ENCODE measurements around the gene UBE2G1.
"Not testable (repeated sequence)": the region's sequence is repeated elsewhere in the genome, so short reads cannot be mapped to it uniquely, and the experiment has no call there.

Gene UBE2G1

DNA sequence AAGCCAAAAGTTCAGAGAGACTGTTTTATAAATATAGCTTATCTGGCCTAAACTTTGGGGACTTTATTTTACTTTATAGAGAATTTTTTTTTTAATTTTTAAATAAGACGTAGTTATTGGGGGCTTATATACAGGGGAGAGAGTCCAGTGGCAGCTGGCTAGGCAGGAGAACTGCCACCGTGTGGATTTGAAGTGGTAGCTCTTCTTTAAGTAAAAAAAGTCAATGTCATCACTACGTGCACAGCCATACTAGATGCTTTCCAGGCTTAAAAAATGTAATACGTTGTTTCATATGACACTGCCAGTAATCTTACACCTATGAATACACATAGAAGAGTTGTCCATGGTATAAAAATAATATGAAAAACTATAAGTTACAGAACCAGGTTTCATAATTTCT is 70.8 kb downstream of the UBE2G1 start:
- DNase-seq = no peak

GRCh38 chr17:4293572-4293971 is 72.9 kb downstream of the UBE2G1 start:
- DNase-seq = no peak

- DNase-seq = no peak
Observed at GRCh38 chr17:4287710-4288109, 78.8 kb downstream of the UBE2G1 start.

GRCh38 chr17:4276514-4276913 is 90.0 kb downstream of the UBE2G1 start:
- no peak for DNase-seq

GRCh38 chr17:4272972-4273368 is 93.5 kb downstream of the UBE2G1 start:
- DNase-seq = no peak

GRCh38 chr17:4272213-4272971 is 94.1 kb downstream of the UBE2G1 start:
- DNase-seq = no peak

DNA sequence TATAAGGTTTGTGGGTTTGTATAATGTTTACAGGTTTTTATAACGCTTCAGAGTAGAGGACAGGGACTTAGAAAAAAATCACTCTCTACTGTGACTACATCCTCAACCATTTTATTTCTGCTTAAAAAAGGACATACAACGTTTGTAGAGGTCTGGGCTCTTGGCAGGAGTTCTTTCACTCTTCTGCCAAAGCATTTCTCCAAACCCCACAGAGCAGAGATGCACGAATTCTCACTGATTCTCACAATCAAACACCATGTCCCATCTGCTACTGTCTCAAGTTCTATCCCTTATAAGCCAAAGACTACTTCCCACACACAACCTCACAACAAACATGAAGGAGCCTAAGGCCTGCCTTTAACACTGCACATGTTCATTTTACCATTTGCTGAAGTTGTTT is 95.7 kb downstream of the UBE2G1 start:
- no peak for DNase-seq

GRCh38 chr17:4269915-4270314 is 96.6 kb downstream of the UBE2G1 start:
- DNase-seq = no peak

- no peak for DNase-seq
Observed at GRCh38 chr17:4267402-4267801, 99.1 kb downstream of the UBE2G1 start.

DNA sequence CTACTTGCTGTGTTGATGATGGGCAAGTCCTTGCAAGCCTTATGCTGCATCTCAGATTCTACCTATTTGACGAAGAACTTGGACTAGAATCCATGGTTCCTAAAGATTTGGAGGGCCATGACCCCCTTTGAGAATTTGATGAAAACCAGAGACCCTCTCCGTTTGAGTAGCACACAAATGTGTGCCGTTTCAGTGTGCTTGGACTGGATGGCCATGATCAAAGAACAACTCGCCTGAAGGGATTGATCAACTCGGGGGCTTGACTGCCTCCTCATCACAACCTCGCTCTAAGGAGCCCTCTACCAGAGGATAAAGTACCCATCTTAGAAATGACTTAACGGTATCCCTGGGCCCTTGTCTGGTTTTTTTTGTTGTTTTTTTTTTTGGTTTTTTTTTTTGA is 99.9 kb downstream of the UBE2G1 start:
- no peak for DNase-seq

GRCh38 chr17:4263282-4264215 is 102.9 kb downstream of the UBE2G1 start, which contains the start of gene ANKFY1:
TSS of gene ANKFY1 (minus strand) at chr17:4263979. CDS start at chr17:4263941, 38 bp downstream.
- DNase-seq = peak; percentile 97

- no peak for DNase-seq
Observed at GRCh38 chr17:4262703-4263102, 103.8 kb downstream of the UBE2G1 start.

GRCh38 chr17:4261452-4261851 is 105.0 kb downstream of the UBE2G1 start:
- DNase-seq = no peak

DNA sequence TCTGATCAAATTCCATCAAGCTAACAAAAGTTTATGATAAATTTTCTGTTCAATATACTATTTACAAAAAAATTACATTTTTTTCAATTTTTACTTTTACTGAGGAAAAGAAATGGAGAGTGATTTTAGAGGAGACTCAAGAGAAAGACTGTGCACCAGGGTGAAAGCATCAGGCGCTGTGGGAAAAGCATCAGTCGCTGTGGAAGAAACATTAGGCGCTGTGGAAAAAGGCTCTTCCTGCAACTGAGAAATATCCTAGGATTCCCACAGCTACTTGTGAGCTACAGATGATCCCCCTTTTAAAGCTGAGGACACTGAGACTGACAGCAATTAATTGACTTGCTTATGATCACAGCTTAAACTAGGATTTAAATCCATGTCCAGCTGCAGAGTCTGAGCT is 107.6 kb downstream of the UBE2G1 start:
- no peak for DNase-seq

- no peak for DNase-seq
Observed at GRCh38 chr17:4256952-4257351, 109.5 kb downstream of the UBE2G1 start.

- not testable (repeated sequence) for DNase-seq
Observed at GRCh38 chr17:4255271-4255670, 111.2 kb downstream of the UBE2G1 start.

GRCh38 chr17:4250887-4251286 is 115.6 kb downstream of the UBE2G1 start:
- no peak for DNase-seq

DNA sequence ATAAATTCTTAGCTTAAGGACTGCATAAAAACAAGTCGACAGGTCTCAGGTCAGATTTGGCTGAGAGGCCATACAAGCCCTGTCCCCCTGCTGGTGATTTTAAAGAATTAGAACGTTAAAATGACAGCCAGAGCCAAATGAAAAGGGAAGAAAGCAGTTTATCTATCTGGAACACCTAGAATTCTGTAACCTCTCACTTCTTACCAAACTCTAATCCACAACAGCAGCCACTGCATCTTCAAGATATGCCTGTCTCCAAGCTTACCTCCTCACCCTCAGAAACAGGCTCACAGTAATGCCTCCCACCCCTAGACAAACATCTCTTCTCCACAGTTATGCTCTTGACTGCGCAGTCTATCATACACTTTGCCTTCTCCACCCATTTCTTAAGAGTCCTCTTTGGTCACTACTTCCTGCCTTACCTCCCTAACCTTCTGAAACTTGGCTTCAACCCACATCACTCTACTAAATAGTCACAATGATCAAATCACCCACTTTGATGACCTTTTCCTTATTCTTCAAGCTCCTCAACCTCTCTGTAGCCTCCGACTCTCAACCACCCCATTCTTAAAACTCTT is 116.9 kb downstream of the UBE2G1 start:
- DNase-seq = no peak

DNA sequence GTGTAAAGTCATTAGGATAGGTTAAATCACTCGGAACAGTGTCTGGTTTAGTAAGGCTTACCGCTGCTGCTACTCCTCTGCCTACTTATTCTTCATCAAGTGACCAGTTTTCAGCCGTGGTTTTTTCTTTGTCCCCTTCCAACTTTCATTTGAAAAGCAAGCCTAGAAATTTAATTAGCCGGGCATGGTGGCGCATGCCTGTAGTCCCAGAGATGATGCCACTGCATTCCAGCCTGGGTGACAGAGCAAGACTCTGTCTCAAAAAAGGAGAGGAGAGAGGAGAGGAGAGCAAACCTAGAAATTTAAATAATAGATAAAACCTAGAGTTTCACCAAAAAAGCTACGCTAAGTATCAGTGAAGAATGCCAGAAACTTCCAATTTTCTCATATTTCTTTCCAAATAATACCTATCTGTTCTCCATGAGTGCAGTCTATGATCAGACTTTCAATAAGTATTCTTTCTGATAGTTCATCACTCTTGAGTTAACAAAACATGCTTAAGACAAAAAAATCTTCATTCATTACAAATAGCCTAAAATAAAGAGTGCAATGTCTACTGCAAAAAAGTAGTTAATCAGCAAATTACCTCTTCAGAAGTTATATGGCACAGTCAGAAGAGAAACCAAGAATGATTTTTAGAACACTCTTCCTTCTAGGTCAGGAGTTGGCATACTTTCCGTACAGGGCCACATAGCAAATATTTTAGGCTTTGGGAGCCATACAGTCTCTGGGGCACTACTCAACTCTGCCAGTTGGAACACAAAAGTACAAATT is 117.8 kb downstream of the UBE2G1 start:
- no peak for DNase-seq

GRCh38 chr17:4247971-4248388 is 118.5 kb downstream of the UBE2G1 start:
- DNase-seq = no peak

GRCh38 chr17:4247361-4247970 is 119.0 kb downstream of the UBE2G1 start:
- no peak for DNase-seq

- DNase-seq = no peak
Observed at GRCh38 chr17:4246674-4247073, 119.8 kb downstream of the UBE2G1 start.

Measured in stimulated activated CD4-positive, alpha-beta T cell treated with anti-CD3 and anti-CD28 coated beads, Interleukin-1b, Interleukin-23, amount 100 ng/mL, for 48 hours (primary cell).